Stimulated activated CD8-positive, alpha-beta memory T cell treated with anti-CD3 and anti-CD28 coated beads, Interleukin-7, amount 100 ng/mL, for 4 hours (primary cell): ENCODE results near the gene UNCX.
"Not testable (repeated sequence)": the region's sequence is repeated elsewhere in the genome, so short reads cannot be mapped to it uniquely, and the experiment has no call there.

Experiments used
- DNase-seq, 2 donors: peaks; one replicate each; pipeline ENCODE4 v3.0.0-alpha.2; 2020; ENCODE audit warnings: low read depth in 2 of 2

UNCX gene

GRCh38 chr7:1276626-1277175 lies 44.0 kb downstream of the UNCX start:
- no peak for DNase-seq

GRCh38 chr7:1278543-1278942 lies 45.9 kb downstream of the UNCX start:
- DNase-seq = no peak

- no peak for DNase-seq
These were observed 46.4 kb downstream of the UNCX start for GRCh38 chr7:1279041-1279440.

DNA sequence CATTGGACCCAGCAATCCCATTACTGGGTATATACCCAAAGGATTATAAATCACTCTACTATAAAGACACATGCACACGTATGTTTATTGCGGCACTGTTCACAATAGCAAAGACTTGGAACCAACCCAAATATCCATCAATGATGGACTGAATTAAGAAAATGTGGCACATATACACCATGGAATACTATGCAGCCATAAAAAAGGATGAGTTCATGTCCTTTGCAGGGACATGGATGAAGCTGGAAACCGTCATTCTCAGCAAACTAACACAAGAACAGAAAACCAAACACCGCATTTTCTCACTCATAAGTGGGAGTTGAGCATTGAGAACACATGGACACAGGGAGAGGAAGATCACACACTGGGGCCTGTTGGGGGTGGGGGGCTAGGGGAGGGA lies 47.2 kb downstream of the UNCX start:
- not testable (repeated sequence) for DNase-seq

GRCh38 chr7:1281068-1281467 lies 48.4 kb downstream of the UNCX start:
- DNase-seq = no peak

DNA sequence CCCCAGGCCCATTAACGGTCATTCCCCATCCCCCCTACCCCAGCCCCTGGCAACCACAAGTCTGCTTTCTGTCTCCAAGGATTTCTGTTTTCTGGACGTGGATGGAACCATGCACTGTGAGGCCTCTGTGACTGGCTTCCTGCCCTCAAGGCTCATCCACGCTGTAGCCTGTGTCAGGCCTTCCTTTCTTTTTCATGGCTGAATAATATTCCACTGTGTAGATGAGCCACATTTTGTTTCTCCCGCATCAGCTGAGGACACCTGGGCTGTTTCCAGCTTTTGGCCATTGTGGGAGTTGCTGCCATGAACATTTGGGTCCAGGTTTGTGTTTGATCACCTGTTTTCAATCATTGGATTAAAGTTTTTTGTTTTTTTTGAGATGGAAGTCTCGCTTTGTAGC lies 50.0 kb downstream of the UNCX start:
- DNase-seq = no peak

DNA sequence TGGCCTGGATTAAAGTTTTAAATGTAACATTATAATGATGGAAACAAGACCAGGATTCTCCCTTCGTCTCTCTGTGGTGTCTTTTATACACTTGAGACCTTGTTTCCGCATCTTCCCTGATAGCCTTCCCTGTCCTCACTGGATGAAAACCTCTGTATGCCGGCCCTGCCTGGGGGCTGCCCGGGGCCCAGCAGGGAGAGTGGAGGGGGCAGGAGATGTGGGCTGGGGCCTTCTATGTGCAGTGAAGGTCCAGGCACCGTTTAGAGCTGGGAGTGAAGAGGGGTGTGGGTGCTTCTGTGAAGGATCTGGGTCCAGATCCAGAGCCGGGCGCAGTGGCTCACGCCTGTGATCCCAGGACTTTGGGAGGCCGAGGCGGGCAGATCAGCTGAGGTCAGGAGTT lies 50.7 kb downstream of the UNCX start:
- DNase-seq = no peak

- no peak for DNase-seq
These were observed 51.5 kb downstream of the UNCX start for GRCh38 chr7:1283941-1284742.

DNA sequence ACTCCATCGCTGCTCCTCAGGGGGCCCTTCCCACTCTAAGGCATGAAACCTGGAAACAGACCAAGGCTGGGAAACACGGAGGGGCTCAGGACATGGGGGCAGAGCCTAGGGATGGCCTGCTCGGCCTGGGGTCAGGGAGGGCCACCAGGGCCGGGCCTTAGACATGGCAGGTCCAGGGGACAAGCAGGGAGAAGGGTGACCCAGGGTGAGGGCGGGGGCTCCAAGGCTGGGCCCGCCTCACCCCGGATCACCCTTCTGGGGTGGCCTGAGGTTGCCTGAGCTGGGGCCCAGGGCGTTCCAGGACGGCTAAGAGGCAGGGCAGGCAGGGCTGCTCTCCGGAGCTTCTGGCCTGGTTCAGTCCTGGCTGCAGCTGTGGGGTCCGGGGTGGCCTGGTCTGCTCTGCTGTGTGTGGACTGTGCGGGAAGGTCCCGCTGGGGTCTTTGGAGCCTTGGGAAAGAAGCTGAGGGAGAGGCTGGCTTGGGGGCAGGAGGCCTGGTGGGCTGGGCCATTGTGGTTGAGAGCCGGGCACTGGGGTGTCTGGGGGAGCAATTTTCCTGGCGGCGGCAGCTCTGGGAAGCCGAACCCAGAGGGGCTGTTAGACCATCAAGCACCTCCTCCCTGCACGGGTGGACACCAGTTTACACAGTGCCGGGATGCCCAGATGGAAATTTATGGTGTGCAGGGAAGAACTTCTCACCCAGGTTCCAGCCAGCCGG lies 52.2 kb downstream of the UNCX start:
- no peak for DNase-seq

GRCh38 chr7:1285556-1286301 lies 53.1 kb downstream of the UNCX start:
- no peak for DNase-seq
